T-helper 1 cell treated with Interleukin-12 subunit alpha and Interleukin-12 subunit beta and Interleukin-4 antibody, amounts not matched to agents 30 ng/mL and 1 ng/mL, for 36 hours (primary cell): ENCODE results near the gene MFN2. TPM values are rescaled to one million over a fixed set of nuclear protein-coding genes. Genes with fewer than 3 reads are reported as not detected.
"Not testable (repeated sequence)": the region's sequence is repeated elsewhere in the genome, so short reads cannot be mapped to it uniquely, and the experiment has no call there.

Source experiments
- intact Hi-C: fragments of 100-400 bp; cut with micrococcal nuclease; formaldehyde crosslinking; loops from one replicate; pipeline ENCODE4 v1.15.1; 2024
- total RNA-seq: library from RNA; stranded (reverse); gene quantifications from 2 replicates; pipeline ENCODE4 v1.2.3, GENCODE V29; 2022

MFN2 gene
- total RNA-seq, 1 donor from 2014 or later = 63.4 TPM

- intact Hi-C loops = loop anchor here (1.0 kb wide), 9 partner anchors 27 to 214 kb away; partner anchors contain the start of genes CLCN6, KIAA2013, MFN2 and PLOD1
Observed at GRCh38 chr1:12019858-12020509, 39.7 kb downstream of the MFN2 start.

- intact Hi-C loops = no loop called here
Observed at GRCh38 chr1:12021616-12022015, 41.4 kb downstream of the MFN2 start.

DNA sequence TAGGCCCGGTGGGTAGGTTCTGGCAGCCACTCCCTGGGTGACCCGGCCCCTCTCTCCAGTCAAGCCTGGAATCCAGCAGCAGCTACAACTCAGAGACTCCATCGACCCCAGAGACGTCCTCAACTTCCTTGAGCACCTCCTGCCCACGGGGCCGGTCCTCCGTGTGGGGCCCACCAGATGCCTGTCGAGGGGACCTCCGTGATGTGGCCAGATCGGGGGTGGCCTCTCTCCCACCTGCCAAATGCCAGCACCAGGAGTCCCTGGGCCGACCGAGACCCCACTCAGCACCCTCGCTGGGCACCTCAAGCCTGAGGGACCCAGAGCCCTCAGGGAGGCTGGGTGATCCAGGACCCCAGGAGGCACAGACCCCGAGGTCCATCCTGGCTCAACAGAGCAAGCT, 41.8 kb downstream of the MFN2 start:
- intact Hi-C loops = no loop called here

- intact Hi-C loops = no loop called here
Observed at GRCh38 chr1:12026586-12026985, 46.3 kb downstream of the MFN2 start.

DNA sequence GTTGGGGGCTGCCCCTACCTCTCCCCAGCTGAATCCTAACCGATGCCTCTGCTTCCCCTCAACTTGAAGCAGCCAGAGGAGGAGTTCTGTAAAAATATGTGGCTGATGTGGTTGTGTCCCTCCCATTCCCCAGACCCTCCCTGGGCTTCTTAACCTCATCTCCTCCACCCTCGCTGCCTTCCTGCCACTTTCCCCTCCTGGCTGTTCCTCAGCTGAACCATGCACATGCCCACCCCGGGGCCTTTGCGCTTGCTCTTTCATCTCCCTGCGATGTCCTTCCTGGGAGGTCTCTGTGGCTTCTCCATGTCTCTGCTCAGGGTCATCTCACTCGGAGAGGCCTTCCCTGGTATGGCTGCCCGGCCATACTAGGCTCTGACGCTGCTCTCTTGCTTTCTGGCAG, 48.0 kb downstream of the MFN2 start:
- intact Hi-C loops = no loop called here

GRCh38 chr1:12028957-12029511, 48.8 kb downstream of the MFN2 start:
- intact Hi-C loops = no loop called here

DNA sequence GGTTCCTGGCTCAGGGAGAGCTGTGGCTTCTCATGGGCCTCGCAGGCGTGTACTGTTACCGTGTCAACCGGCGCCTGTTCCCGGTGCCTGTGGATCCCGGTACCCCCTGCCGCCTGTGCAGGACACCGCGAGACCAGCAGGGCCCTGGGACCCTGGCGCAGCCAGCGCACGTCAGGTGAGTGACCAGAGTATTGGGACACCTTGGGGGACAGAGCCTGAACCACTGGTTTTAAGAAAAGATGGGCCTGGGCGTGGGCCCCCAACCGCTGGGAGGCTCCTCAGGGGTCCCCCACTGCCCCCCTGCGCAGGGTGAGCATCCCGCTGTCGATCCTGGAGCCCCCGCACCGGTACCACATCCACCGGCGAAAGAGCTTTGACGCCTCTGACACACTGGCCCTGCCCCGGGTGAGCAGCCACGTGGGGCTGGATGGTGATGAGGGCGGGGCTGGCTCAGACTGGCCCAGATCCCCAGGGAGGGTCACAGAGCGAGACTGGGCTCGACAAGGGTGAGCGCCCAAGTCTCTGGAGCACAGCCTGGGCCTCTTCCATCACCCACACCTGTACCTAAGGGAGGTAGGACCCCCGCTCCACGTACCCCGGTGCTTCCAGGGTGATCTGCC, 49.6 kb downstream of the MFN2 start:
- intact Hi-C loops = no loop called here

- intact Hi-C loops = loop anchor here (1.0 kb wide), 1 partner anchor 30 kb away; no protein-coding TSS in a partner anchor
Observed at GRCh38 chr1:12031039-12031980, 51.1 kb downstream of the MFN2 start.

- intact Hi-C loops = no loop called here
Observed at GRCh38 chr1:12032161-12032621, 51.9 kb downstream of the MFN2 start.

- intact Hi-C loops = not testable (repeated sequence)
Observed at GRCh38 chr1:12033441-12033840, 53.2 kb downstream of the MFN2 start.

GRCh38 chr1:12034381-12034801, 54.1 kb downstream of the MFN2 start:
- intact Hi-C loops = no loop called here

DNA sequence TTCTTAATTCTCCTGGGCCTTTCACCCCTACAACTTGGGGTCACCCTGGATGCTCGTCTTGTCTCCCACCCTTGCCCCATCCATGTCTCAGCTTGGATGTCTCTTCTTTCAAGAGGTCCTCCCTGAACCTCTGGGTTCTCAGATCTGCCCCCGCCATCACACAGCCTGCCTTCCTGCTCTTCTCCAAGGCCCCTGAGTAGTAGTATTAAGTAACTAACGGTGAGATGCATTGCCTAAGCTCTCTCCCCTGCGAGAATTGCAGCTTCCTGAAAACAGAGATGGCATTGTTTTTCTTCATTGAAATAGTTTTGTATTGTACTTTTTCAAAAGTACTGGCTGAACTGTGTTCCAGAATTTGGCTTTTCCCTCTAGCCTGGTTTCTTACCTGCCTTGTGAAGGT, 55.1 kb downstream of the MFN2 start:
- intact Hi-C loops = no loop called here

DNA sequence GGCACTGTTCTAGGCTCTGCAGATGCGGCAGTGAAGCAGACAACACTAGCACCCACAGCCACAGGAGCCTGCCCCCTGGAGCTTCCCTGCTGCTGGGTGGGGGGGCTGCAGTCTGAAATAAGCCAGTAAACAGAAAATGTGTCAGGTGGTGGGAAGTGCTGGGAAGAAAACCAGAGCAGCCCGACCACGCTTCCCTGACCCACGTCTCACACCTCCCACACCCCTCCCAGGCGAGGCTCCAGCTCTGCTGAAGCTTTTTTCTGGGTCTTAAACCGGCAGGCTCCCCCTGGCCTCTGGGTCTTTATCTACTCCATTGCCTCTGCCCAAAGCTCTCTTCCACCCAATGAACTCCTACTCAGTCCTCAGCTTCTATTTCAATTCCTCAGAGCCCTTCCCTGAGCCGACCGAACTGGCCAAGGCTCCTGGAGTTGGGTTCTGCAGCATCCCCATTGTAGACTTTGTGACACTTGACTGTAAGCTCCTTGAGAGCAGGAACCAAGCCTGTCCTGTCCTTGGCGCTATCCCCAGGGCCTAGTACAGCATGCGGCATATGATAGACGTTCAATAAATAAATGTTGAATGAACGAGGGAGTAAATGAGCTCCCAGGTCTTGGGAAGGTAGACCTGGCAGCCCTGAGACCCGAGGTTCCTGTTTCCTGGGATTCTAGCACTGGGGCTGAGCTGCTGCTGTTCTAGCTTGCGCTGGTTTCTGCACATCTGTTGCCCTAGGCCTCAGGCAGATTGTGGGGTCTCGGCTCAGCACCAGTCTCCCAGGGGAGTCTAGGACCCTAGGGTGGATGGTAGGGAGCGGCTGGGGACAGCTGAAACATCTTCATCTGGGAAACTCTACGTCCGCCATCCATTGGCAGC, 57.5 kb downstream of the MFN2 start:
- intact Hi-C loops = no loop called here

DNA sequence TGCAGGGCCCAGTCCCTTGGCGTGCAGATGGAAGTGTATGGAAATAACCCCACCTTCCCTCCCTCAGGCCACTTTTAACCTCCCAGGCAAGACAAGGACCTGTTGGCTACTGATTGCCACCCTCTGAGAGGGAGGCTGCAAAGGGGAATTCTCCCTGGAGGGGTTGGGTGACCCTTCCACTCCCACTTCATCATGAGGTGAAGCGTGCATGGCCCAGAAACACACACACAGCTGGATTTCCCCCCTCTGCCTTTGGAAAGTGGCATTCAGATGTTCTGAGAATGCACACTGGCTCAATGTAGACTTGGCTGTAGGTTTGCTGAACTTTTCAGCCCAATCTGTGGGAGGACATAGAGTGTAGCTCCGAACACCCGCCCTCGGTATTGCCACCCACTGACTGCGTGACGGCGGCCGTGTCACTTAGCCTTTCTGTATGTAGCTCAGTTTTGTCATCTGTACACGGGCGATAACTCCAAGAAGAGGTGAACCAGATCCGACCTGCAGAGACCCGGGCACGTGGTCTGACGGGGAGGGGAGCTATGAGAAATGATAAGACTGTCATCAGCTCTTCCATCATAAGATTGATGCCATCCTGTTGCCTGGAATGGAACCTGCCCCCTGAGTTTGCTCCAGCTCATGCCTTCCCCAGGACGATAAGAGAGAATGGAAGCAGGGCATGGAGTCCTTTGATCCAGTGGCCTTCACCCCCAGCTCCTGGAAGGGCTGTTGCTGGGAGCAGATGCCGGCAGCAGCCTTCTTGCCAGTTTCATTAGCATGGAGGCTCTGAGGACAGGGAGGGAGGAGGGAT, 58.3 kb downstream of the MFN2 start:
- intact Hi-C loops = no loop called here

DNA sequence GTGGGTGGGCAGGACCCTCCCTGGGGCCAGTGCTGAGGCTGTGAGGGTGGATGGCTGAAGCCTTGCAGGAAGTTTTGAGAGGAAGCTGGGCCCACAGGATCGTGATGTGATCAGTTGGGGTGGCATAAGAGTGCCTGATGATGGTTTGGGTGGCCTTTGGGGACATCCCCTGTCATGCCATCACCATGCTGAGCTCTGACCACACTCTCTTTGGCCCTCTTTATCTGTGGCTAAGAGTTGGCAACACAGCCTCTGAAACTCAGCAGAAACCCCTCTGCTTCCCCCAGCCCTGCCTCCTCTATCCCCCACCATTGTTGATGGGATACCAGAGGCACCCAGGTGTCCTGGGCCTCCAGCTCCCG, 58.9 kb downstream of the MFN2 start:
- intact Hi-C loops = no loop called here

DNA sequence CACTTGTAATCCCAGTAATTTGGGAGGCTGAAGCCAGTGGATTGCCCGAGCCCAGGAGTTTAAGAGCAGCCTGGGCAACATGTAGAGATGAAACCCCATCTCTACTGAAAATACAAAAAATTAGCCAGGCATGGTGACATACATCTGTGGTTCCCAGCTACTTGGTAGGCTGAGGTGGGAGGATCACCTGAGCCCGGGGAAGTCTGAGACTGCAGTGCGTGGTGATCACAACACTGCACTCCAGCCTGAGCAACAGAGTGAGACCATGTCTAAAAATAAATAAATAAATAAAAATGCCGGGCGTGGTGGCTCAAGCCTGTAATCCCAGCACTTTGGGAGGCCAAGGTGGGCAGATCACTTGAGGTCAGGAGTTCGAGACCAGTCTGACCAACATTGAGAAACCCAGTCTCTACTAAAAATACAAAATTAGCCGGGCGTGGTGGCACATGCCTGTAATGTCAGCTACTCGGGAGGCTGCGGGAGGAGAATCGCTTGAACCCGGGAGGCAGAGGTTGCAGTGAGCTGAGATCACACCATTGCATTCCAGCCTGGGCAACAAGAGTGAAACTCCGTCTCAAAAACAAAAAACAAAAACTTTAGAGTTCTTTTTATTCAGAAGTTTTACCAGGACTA, 59.7 kb downstream of the MFN2 start:
- intact Hi-C loops = not testable (repeated sequence)

GRCh38 chr1:12040457-12041051, 60.3 kb downstream of the MFN2 start:
- intact Hi-C loops = no loop called here

GRCh38 chr1:12044187-12044877, 64.1 kb downstream of the MFN2 start:
- intact Hi-C loops = not testable (repeated sequence)
